ENCODE results near the gene CAPN9.

GRCh38 chr1:230848235-230848634 is 101.0 kb downstream of the CAPN9 start:
- TF ChIP-seq CTCF (IDR thresholded peaks at IDR 0.05; ENCODE audit: low read depth, low read length) (no peak), POLR2A (IDR thresholded peaks at IDR 0.05; ENCODE audit: extremely low read depth, insufficient read length) (no peak)

Measured in NB4 (cell line).